ENCODE results near the gene TIMM22.

The TIMM22 gene

GRCh38 chr17:956905-957304 is 40.0 kb upstream of the TIMM22 start:
- TF ChIP-seq ZNF8 (CRISPR knock-in tag; IDR thresholded peaks at IDR 0.05) = no peak
- no peak for TF ChIP-seq CSRNP3 (CRISPR knock-in tag; IDR thresholded peaks at IDR 0.05)
- TF ChIP-seq ARNTL (CRISPR knock-in tag; IDR thresholded peaks at IDR 0.05; ENCODE audit: borderline replicate concordance, low read depth) = no peak
- no peak for ATAC-seq

GRCh38 chr17:957856-958421 is 39.0 kb upstream of the TIMM22 start:
- peak; percentile 40; the same call in 2 of the 3 replicates for ATAC-seq
- TF ChIP-seq POU6F1 (CRISPR knock-in tag; IDR thresholded peaks at IDR 0.05; ENCODE audit: borderline replicate concordance, low read depth) (no peak), ZNF70 (CRISPR knock-in tag; IDR thresholded peaks at IDR 0.05) (no peak), CSDC2 (CRISPR knock-in tag; IDR thresholded peaks at IDR 0.05) (no peak), ZNF8 (CRISPR knock-in tag; IDR thresholded peaks at IDR 0.05) (no peak), TCF4 (CRISPR knock-in tag; IDR thresholded peaks at IDR 0.05; ENCODE audit: borderline replicate concordance) (no peak), PPARA (CRISPR knock-in tag; IDR thresholded peaks at IDR 0.05; ENCODE audit: borderline replicate concordance) (no peak), ZNF565 (CRISPR knock-in tag; conservative IDR thresholded peaks at IDR 0.05; ENCODE audit: low read depth) (no peak), TOX (CRISPR knock-in tag; IDR thresholded peaks at IDR 0.05; ENCODE audit: borderline replicate concordance) (no peak), CREB5 (CRISPR knock-in tag; IDR thresholded peaks at IDR 0.05; ENCODE audit: low read depth) (no peak), ZFP3 (CRISPR knock-in tag; IDR thresholded peaks at IDR 0.05) (no peak), ZC3H10 (CRISPR knock-in tag; IDR thresholded peaks at IDR 0.05) (no peak), ARNTL (CRISPR knock-in tag; IDR thresholded peaks at IDR 0.05; ENCODE audit: borderline replicate concordance, low read depth) (no peak), CSRNP3 (CRISPR knock-in tag; IDR thresholded peaks at IDR 0.05) (no peak), OSR1 (CRISPR knock-in tag; IDR thresholded peaks at IDR 0.05) (no peak)

- TF ChIP-seq TCF4 (CRISPR knock-in tag; IDR thresholded peaks at IDR 0.05; ENCODE audit: borderline replicate concordance) = no peak
- TF ChIP-seq ZFP3 (CRISPR knock-in tag; IDR thresholded peaks at IDR 0.05) = no peak
- TF ChIP-seq PATZ1 (CRISPR knock-in tag; IDR thresholded peaks at IDR 0.05; ENCODE audit: borderline replicate concordance) = no peak
- no peak for TF ChIP-seq TOX (CRISPR knock-in tag; IDR thresholded peaks at IDR 0.05; ENCODE audit: borderline replicate concordance)
- TF ChIP-seq GLIS3 (CRISPR knock-in tag; IDR thresholded peaks at IDR 0.05) = no peak
- TF ChIP-seq SNAI2 (CRISPR knock-in tag; IDR thresholded peaks at IDR 0.05) = no peak
- no peak for TF ChIP-seq PPARA (CRISPR knock-in tag; IDR thresholded peaks at IDR 0.05; ENCODE audit: borderline replicate concordance)
- no peak for TF ChIP-seq ZFP30 (CRISPR knock-in tag; IDR thresholded peaks at IDR 0.05)
- no peak for TF ChIP-seq OSR1 (CRISPR knock-in tag; IDR thresholded peaks at IDR 0.05)
- TF ChIP-seq CSDC2 (CRISPR knock-in tag; IDR thresholded peaks at IDR 0.05) = no peak
- TF ChIP-seq ESRRG (CRISPR knock-in tag; IDR thresholded peaks at IDR 0.05) = no peak
- TF ChIP-seq CREB5 (CRISPR knock-in tag; IDR thresholded peaks at IDR 0.05; ENCODE audit: low read depth) = no peak
- no peak for TF ChIP-seq ZNF565 (CRISPR knock-in tag; conservative IDR thresholded peaks at IDR 0.05; ENCODE audit: low read depth)
- ATAC-seq = no peak
Measured at GRCh38 chr17:958712-959451, 38.0 kb upstream of the TIMM22 start.
